Upper lobe of left lung (tissue), 4 donors: ENCODE data around the gene KLF7.

Experiments used
- EP300 ChIP-seq, 4 donors: sonication (generic); formaldehyde crosslinking; IDR thresholded peaks; one replicate each; pipeline ENCODE4 v1.5.1; 2017; ENCODE audit warnings: antibody characterized with exemption in 4 of 4, control low read depth in 2 of 4
- TF ChIP-seq, protein P1 (sequence below), 6 experiments: fragments of 450-650 bp in 4 of 6; fragments of 200-600 bp in 2 of 6; sonication (generic) in 2 of 6; IDR thresholded peaks; one replicate each; pipeline ENCODE4 v1.5.1; 2016 to 2019; ENCODE audit warnings: antibody characterized with exemption in 6 of 6

DNA sequence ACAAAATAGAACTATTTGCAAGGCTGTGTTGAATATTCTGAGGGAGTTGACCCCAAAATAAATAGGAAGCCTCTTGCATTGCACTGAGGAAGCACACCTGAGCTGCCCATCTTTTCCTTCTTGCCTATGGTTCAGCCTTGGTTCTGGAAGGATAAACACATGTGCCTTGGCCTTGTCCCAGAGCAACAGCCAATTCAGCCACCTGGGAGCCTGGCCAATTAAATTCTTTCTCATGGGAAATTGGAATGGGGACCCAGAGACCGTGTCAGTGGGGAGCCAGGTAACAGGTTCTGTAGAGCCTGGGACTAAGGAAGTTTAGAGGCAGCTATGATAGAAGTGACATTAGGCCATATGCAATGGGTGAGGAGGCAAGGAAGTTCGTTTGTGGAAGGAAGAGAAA lies 99.6 kb downstream of the KLF7 start:
- TF ChIP-seq EP300 (IDR thresholded peaks at IDR 0.05), result no peak
- TF ChIP-seq, protein P1, sequence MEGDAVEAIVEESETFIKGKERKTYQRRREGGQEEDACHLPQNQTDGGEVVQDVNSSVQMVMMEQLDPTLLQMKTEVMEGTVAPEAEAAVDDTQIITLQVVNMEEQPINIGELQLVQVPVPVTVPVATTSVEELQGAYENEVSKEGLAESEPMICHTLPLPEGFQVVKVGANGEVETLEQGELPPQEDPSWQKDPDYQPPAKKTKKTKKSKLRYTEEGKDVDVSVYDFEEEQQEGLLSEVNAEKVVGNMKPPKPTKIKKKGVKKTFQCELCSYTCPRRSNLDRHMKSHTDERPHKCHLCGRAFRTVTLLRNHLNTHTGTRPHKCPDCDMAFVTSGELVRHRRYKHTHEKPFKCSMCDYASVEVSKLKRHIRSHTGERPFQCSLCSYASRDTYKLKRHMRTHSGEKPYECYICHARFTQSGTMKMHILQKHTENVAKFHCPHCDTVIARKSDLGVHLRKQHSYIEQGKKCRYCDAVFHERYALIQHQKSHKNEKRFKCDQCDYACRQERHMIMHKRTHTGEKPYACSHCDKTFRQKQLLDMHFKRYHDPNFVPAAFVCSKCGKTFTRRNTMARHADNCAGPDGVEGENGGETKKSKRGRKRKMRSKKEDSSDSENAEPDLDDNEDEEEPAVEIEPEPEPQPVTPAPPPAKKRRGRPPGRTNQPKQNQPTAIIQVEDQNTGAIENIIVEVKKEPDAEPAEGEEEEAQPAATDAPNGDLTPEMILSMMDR (IDR thresholded peaks at IDR 0.05), result no peak
